DMS153 treated with DMSO at 0.1 percent for 48 hours (cell line): ENCODE data around the gene NXN.
"Not testable (repeated sequence)": the region's sequence is repeated elsewhere in the genome, so short reads cannot be mapped to it uniquely, and the experiment has no call there.

Experiments
- DNase-seq: peaks from one replicate; lab custom pipeline; 2025; ENCODE audit not compliant: unreplicated experiment; lab: John Stamatoyannopoulos, UW

NXN gene

DNA sequence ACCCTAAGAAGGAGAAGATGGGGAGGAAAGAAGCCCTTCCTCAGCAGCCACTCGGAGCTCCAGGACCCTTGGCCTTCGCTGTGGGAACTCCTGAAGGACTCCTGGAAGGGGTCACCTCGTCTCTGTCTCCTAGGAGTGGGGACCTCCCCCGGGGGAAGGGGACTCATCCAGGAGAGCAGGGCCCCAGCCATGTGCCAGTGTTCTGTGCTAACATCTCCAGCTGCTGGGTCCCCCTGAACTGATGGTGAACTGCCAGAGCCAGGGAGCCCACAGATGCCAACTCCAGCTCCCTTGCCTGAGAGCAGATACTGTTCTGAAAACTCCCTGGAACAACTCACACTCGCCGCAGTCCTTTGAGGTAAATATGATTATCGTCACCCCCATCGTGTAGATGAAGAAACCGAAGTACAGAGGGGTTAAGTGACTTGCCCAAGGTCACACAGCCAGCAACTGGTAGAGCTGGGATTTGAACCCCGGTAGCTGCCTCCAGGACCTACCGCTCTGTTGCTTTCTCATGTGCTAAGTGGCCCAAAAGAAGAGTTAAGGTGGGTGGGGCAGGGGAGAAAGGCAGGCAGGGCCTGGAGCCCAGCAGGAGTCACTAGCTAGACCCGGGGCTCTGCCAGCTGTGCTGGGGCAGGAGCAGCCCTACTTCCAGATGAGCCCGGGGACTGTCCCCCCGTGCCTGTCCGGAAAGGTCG, 27.9 kb upstream of the NXN start:
- DNase-seq, result no peak

DNA sequence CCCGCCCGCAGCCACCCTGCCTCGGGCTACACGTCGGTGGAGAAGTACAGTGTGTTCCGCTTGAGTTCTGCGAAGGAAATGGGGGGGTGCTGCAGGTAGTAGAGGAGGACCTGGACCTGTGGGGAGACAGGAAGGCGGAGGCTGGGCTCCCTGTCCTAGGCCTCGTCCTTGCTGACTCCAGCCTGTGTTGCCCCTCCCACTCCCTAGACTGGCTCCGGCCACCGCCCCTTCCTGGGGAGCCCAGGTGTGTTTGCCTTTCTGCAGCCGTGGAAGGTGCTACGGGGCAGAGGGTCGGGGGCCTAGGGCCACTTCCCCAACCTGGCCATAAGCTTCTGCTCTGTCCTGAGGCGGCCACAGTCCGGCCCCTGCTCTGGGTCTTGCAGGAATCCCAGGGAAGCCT, 26.5 kb upstream of the NXN start:
- peak; percentile 15 for DNase-seq

DNA sequence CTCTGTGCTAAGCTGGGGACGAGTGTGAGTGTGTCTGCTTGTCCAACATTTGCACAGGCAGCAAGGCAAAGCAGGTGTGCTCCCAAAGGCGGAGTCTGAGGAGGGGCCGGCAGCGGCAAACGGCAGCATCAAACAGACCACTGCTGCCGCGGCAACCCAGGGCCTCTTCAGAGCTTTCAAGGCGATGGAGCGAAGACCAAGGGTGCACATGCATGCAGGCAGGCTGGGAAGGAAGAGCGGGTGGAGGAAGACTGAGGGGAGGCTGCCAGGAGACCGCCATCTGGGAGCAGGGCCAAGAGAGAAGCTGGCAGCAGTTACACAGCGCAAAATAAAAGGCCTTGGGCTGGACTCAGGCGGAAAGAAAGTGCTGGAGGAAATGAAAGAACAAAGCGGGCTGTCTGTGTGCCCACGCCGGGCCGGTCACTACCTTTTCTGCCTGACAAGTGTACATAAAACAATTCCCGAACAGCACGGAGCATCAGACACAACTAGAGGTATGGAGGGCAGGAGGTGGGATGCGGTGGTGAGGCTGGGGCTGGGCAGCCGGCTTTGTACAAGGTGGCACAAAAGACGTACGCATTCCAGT, 25.9 kb upstream of the NXN start:
- DNase-seq, result peak; percentile 16

DNA sequence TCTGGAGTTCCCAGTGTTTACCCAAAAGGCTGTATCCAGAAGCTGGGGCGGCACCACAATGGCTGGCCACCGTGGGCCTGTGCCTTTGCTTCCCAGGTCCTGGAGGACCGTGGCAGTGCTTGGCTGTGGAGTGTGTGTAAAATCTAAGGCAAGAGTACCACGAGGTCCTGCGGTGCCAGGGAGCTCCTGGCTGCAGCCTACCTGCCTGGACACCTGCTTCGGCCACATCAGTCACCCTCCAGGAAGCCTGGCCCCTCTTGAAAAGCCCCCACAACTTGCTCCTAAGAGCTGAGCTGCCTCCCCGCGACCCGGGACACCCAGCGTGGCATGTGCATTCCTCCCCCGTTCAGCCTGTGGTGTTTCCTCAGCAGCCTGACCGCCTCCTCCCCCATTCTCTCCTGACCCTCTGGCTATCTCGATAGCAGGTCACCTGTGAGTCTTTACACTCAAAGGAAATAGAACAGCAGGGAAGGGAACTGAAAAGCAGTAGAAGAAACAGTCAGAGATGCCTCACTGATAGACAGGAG, 25.3 kb upstream of the NXN start:
- no peak for DNase-seq

DNA sequence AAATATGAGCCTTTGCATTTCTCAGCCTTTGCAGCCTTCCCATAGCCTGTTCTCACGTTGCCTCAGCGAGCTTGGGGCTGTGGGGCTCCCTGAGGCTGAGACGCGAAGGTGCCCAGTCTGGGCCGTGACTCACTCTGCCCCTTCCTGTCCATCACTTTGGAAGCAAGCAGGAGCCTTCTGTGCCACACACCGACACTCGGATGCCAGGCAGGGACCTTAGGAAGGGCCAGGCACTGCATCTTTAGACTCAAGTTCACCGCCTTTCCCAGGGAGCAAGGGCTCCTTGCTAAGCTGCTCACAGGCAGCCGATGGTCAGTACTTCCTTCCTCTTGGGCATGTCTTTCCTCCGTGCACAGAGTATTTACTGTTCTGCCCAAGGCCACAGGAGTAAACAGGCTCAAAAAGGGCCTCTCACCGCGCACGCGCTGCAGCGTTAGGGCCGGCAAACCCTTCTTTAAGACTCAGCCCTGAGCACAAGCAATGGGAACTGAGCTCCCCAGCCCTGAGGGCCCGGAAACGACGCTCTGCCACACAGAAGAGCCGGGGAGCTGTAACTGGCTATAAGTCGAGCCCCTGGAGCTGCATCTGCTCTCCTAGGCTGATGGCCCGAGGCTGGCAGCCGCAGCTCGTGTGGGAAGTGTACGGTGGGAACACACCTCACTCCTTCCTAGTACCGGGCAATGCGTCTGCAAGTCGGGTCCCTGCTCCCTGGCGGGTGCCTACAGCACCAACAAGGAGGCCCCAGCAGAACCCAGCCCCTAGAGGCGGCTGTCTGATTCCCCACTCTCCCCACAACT, 24.6 kb upstream of the NXN start:
- DNase-seq, result no peak

DNA sequence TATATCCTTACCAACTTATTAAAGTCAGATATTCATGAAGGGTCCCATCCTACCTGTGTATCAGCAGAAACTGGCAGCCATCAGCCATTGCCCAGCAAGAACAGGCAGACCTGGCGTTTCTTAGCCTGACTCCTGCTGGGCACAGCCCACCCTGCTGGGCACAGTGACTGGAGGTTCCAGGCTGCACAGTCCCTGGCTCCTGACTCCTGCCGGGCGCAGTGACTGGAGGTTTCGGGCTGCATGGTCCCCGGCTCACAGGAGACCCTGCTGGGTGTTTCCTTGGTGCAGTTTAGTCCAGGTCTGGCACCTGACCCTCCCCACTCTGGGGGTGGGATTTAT, 24.0 kb upstream of the NXN start:
- DNase-seq, result no peak

DNA sequence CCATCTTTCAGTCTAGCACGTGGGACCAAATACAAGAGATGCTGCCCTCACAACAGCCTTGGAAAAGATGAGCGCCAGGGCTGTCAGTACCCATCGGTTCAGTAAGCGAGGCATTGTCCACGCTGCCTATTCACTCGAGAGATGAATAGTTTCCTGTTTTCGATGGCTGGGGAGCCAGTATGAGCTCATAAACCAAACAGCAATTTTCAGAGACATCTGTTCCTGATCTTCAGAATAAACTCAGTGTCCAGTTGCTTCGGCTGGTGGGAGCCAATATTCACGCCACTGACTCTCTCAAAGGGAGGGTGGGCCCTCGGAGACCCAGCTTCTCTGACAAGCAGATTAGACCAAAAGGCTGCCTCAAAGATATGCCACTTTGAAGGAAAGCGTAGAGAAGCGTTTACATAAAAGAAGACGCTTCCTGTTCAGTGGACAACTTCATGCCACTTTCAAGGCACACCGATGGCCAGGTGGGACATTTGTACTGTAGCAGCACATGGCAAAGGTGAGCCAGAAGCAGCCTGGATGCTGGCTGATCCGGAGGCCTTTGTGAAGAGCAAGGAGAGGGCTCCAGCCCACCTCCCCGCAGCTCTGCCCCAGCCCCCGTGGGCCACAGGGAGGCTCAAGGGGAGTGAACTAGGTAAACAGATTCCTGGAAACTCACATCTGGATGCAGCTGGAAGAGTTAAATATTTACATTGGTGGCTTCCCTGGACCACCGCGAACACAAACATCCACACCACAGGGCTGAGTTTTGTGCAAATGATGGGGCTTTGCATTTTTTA, 23.4 kb upstream of the NXN start:
- DNase-seq, result peak; percentile 12

DNA sequence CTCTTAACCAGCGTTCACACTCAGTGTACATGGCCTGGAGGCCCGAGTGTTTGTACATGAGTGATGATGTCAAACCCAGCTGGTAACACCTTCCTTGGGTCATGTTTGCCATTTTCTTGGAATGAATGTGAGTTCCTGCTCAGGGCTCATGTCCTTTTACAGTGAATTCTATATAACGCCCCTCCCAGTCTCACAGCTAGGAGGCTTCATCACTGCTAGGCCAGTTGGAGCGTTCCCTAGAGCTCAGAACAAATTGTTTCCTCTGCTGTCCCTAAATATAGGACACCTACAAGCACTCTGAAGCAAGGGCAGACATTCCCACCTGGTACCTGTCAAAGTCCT, 22.8 kb upstream of the NXN start:
- DNase-seq, result no peak

DNA sequence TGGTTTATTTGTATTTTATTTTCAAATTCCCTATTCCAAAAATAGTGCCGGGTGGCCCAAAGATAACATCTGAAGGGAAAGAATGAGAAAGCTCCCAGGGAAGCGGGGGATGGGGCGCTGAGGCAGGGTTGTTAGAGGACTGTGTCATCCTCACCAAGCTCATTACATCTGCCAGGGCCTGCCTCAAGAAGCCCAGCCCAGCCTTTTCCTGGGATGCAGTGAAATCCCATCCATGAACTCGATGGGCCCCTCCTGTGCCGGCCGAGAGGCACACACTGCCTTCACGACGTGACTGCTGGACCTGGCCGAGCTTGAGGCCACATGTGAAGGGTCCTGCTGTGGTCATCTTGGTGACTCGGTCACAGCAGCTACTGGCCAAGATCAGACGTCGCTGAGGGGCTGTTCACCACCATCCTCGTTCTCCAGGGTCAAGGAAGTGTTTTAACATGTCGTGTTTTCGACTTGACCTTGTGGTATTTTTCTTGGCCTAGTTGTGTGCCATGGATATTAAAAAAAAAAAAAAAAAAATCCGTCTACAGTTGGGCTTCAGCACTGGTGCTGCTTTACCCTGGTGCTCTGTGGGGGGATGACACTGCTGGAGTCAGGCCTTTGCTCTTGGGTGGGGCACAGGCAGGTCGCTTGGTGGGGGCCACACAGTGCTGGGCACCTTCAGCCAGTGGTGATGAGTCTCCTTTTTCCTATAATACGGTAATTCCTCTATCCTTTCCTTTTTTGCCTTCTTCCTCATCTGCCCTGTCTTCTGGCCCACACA, 22.2 kb upstream of the NXN start:
- DNase-seq, result no peak

DNA sequence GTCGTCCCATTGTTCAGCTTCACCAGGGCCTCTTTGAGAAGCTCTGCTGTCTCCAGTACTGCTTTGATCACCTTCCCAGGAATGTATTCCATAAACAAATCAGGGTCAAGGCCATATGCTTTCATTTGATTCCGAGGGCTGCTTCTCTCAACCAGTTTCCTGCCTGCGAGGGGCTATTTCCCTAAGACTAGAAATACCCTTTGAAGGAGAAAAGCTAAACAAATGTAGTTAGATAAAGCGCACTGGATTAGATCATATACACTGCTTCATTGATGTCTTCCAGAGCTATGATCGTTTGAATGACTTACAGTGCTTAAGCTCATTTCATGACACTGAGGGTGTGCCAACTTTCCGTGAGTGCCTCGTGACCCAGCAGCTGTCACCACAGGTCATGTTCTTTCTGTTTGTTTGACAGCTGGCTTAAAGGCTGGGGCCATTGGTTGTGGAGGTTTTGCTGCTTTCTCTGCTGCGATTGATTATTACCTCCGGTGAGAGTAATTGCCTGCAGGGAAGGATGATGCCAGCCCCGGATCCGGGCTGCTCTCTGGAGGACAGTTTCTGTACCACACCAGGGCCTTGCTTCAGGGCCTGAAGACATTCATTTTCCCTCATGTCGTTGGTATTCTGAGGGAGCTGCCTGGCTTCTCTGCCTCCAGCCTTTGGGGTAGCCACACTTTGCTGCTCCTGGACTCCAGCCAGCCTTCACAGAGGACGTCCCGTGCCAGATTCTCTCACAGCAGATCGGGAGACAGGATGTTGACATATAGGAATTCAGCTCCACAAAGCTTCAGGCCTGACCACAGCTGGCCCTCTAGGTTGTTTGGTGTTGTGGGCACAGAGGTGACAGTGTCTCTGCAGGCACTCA, 21.3 kb upstream of the NXN start:
- DNase-seq, result no peak

DNA sequence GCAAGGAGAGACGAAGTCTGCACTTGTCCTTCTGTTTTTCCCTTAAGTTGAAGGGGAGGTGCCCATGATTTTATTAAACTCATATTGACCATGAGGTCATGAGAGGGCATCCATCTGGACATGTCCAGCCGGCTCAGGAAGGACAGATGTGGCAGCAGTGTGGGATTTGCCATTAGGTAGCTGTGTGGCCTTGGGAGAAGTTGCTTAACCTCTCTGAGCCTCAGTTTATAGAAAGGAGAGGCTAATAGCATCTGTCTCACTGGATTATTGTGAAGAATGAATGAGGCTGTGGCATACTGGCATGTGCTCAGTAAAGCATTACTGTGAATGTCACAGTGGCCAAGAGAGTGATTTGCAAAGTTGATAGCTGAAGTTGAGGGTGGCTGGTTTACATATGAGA, 18.5 kb upstream of the NXN start:
- DNase-seq, result no peak

DNA sequence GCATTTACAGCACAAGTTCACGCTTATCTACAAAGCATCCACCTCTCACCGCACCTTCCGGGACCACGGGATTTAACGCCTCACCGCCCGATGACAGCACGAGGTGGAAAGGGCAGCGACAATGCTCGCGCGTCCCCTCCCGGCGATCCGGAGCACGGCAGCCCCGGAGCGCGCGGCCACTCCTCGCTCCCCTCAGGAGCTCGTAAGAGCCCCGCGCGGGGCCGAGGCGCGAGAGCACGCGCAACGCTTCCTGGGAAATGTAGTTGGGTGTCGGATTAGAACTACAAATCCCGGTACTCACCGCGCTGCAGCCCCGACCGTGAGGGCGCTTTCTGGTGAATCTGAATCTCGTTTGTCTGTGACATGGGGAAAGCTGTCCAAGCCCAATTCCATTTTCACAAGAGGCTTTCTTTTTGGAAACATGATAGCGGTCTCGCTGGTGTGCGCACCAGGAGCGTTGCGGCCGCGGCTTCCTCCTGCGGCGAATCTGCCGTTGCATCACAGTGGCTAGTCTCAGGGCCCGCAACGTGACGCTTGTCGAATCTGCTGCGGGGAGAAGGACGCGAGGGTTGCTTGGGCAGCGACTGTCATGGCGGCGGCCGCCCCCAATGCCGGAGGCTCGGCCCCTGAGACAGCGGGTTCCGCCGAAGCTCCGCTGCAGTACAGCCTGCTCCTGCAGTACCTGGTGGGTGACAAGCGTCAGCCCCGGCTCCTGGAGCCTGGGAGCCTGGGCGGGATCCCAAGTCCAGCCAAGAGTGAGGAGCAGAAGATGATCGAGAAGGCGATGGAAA, 17.2 kb upstream of the NXN start, which contains the start of gene TIMM22:
Gene TIMM22 (plus strand): TSS at position 576 of the 791 bp plus-strand sequence. CDS start 14 bp downstream, at position 590.
- DNase-seq, result peak; percentile 64

DNA sequence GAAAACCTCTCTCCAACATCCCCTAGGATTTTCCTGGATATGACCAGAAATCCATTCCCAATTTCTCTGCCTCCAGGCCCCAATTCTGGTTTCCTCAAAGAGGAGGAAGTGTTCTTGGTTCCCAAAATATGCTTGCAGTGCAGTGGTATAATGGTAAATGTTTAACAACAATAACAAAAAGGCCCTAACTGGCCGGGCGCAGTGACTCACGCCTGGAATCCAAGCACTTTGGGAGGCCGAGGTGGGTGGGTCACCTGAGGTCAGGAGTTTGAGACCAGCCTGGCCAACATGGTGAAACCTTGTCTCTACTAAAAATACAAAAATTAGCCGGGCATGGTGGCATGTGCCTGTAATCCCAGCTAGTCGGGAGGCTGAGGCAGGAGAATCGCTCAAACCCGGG, 15.7 kb upstream of the NXN start:
- not testable (repeated sequence) for DNase-seq

DNA sequence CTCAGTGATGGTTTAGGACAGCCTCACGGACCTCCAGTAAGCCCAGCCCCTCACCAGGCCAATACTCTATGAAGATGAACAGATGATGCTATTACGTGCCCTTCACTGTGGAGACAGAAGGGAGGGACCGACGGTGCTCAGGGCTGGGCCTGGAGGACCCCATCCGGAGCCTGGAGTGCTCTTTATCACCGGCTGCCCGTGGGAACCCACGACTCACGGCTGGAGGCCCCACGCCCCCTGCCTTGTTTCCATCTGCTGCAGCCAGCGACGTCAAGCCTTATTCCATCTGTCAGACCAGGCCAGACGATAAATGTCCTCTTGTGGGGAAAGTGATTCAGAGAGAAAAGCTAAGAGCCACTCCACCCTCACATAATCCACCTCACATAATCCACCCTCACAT, 13.4 kb upstream of the NXN start:
- DNase-seq, result no peak

DNA sequence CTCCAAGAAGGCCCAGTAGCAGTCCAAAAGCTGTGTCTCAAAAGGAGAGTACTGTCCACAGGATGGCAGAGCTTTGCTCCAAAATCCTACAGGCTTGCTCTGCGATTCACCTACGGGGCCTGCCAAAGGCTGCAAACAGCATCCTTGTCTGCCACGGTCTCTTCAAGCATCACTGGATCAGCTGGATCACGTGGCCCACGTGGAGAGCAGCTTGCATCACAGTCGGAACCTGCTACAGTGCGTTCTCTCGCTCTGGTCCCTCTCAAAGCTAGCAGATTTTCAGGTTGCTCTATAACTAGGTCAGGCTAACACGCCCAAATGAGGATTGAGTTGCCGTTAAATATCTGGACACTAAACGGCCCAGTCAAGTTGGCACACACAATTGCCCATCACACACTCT, 9.0 kb upstream of the NXN start:
- no peak for DNase-seq

DNA sequence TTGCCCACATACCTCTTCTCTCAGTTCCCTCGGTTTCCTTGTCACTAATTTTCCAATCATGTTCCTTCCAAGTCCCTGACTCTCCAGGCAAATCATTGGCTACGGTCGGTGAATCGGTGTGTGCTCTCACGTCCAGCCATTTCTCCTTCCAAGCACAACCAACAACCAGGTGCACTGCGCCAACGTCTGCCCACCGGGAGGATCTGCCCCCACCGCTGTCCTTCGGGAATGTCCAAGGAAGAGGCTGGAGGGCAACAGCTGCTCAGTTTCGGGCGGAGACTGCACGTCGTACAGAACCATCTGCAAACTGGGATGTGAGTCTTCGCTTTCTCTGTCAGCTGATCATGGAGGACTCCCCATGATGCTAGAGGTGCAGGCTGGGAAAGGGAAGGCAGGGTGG, 8.4 kb upstream of the NXN start:
- no peak for DNase-seq

DNA sequence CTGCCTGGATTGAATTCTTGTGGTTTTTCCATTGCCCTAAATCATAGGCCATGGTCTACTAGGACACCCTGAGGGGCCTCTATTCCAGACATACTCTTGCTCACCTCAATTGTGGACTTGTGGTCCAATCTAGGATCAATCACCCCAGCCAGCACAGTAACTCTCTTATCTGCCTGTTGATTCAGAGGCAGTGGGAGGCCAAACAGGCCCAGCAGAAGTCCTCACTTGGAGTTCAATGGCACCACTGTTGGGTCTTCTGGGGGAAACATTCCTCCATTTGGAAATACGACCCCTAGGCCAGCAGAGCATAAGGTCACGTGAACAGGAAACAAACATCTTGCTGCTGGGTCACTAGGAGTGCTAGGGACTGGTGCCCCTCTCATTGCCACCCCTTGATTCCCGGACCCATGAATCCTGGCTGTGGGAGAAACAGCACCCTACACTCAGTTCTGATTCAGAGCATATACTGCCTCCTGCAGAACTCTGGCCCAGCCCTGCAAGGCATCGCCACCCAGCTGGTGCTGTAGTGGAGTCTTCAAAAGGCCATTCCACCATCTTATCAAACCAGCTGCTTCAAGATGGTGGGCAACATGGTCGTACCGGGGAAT, 6.8 kb upstream of the NXN start:
- DNase-seq, result no peak

DNA sequence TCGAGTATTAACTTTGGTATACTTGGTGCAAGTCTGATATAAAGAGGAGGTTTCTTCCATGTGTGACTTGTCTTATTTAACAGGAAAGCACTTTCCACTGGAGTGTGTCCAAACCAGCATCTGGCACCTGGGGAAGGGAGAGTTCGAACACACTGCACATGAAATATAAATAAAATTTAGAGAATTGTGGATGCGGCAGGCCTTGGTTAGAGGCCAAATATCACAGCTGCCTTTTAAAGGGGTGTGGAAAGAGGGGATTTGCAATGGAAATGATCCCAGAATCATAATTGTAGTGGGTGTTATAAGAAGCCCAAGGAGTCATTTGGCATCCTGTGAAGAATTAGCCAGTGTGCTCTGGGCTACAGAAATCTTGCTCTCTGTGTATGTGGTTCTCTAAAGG, 4.3 kb upstream of the NXN start:
- no peak for DNase-seq

DNA sequence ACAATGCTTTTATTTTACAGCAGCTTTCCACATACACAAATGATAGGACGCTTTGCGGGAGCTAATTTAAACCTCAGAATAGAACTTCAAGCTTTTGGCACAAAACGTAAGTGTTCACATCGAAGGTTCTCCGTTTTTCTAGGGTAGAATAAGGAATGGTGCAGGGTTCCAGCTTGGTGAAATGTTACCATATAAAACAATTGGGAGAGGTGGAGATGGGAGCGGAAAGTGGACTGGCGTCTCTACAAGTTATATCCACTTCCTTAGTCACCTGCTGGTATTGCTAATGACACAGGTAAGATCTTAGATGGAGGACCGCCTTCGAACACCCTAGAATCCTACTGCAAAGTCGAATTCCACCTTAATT, 1.7 kb upstream of the NXN start:
- DNase-seq, result no peak
